Measurements from ENCODE around the gene ZNF106.

ZNF106 gene

DNA sequence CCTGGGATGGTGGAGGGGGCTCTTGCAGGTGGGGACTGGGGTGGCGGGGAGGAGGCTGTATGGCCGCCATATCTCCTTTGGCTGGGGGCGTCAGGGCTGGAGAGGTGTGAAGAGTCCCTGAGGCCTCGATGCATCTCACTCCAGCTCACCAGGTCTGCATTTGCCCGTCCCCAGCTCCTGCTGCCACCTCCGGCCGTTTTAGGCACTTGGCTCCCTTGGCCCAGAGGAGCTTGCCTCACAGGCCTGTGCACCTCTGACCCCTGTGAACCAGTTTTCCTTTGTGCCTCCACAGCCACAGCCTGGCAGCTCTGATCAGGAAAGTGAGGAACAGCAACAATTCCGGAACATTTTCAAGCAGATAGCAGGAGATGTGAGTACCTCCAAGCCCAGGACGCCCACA lies 81.9 kb downstream of the ZNF106 start:
- in situ Hi-C loops (cut with MboI; ENCODE audit: low sequenced_read_pairs) = no loop called here

DNA sequence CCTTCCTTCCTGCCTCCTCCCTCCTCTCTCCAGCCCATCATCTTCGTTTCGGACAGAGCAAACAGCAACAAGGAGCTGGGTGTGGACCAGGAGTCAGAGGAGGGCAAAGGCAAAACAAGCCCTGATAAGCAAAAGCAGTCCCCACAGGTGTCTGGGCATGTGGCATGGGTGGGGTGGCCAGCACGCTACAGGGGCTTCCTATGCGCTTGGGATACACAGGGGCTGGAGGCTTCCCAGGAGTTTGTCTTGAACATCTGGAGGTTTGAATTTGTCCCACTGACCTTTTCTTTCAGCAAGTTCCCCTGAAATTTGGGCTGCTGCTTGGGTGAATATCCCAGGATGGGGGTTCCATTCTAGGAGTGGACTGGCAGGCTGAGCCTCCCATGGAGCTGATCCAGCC lies 82.8 kb downstream of the ZNF106 start:
- in situ Hi-C loops (cut with MboI; ENCODE audit: low sequenced_read_pairs) = no loop called here

- in situ Hi-C loops (cut with MboI; ENCODE audit: low sequenced_read_pairs) = no loop called here
Observed at GRCh38 chr15:42405863-42406482, 85.0 kb downstream of the ZNF106 start.

GRCh38 chr15:42404461-42405235 lies 86.3 kb downstream of the ZNF106 start:
- in situ Hi-C loops (cut with MboI; ENCODE audit: low sequenced_read_pairs) = no loop called here

GRCh38 chr15:42403389-42403788 lies 87.6 kb downstream of the ZNF106 start:
- in situ Hi-C loops (cut with MboI; ENCODE audit: low sequenced_read_pairs) = no loop called here

- in situ Hi-C loops (cut with MboI; ENCODE audit: low sequenced_read_pairs) = no loop called here
Observed at GRCh38 chr15:42402455-42403205, 88.3 kb downstream of the ZNF106 start.

- in situ Hi-C loops (cut with MboI; ENCODE audit: low sequenced_read_pairs) = no loop called here
Observed at GRCh38 chr15:42401544-42402454, 89.1 kb downstream of the ZNF106 start.

GRCh38 chr15:42395838-42396237 lies 95.1 kb downstream of the ZNF106 start:
- in situ Hi-C loops (cut with MboI; ENCODE audit: low sequenced_read_pairs) = no loop called here

- in situ Hi-C loops (cut with MboI; ENCODE audit: low sequenced_read_pairs) = no loop called here
Observed at GRCh38 chr15:42394106-42394505, 96.8 kb downstream of the ZNF106 start.

- in situ Hi-C loops (cut with MboI; ENCODE audit: low sequenced_read_pairs) = no loop called here
Observed at GRCh38 chr15:42392309-42393024, 98.5 kb downstream of the ZNF106 start.

DNA sequence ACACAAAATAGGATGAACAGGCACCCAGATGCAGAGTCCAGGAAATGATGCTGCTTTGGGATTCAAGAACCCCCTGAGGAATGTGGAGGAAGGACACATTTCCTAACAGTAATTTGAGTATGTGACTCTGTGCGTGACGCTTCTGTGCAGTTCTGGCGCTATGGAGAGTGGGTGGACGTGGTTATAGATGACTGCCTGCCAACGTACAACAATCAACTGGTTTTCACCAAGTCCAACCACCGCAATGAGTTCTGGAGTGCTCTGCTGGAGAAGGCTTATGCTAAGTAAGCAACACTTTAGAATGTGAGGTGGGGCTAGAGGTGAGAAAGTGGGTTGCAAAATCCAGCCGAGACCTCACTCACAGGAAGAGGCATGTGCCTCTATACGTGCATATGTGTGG lies 103.3 kb downstream of the ZNF106 start:
- in situ Hi-C loops (cut with MboI; ENCODE audit: low sequenced_read_pairs) = no loop called here

- in situ Hi-C loops (cut with MboI; ENCODE audit: low sequenced_read_pairs) = no loop called here
Observed at GRCh38 chr15:42385980-42386700, 104.8 kb downstream of the ZNF106 start.

DNA sequence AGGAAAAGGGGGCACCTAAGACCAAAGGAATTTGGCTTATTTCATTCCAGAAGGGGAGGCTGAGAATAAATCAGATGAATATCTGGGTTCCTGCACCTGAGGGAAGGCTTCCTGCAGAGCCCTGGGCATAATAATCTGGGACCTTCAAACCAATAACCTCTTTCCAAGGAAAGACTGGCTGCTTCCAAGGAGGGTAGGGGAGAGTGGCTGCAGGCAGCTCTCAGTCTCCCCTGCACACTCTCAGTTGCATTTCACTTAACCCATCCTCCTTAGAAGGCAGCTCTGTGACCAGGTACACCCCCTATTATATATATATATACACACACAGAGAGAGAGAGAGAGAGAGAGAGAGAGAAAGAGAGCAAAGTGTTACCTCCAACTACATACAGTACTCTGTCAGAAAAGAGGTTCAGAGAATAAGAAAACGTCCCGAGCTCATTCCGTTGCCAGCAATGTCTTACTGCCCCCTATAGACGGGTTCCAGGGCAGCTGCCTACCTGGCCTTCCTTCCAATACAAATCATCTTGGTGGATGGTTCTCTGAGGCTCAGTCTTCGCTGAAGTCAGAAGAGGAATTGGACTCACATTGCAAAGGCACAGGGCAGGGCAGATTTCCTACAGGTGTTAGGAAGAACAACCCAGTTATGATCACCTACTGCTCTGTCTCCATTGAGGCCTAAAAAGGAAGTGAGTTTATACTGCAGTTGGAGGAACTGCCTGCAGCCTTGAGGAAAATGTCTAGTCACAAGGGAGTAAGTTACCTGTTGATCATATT lies 105.5 kb downstream of the ZNF106 start:
- in situ Hi-C loops (cut with MboI; ENCODE audit: low sequenced_read_pairs) = no loop called here

DNA sequence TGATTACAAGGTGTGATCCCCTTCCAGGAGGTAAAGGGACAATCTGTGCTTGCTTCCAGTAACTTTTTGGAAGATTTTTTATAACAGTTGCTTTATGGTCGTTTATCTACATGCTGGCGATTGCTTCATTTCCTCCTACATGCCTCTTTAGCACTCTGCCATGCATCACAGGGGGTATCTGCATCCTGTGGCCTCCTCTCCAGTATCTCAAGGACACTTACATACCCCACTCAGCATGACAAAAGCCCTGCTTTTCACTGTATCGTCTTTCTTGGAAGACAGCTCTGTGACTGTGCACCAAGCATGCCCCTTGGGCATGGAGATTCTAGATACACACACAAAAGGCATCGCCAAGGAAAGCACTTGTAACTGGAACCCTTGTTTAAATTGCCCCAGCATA lies 106.3 kb downstream of the ZNF106 start:
- in situ Hi-C loops (cut with MboI; ENCODE audit: low sequenced_read_pairs) = no loop called here

GRCh38 chr15:42378011-42378410 lies 112.9 kb downstream of the ZNF106 start:
- in situ Hi-C loops (cut with MboI; ENCODE audit: low sequenced_read_pairs) = no loop called here

- in situ Hi-C loops (cut with MboI; ENCODE audit: low sequenced_read_pairs) = no loop called here
Observed at GRCh38 chr15:42375941-42376340, 115.0 kb downstream of the ZNF106 start.

DNA sequence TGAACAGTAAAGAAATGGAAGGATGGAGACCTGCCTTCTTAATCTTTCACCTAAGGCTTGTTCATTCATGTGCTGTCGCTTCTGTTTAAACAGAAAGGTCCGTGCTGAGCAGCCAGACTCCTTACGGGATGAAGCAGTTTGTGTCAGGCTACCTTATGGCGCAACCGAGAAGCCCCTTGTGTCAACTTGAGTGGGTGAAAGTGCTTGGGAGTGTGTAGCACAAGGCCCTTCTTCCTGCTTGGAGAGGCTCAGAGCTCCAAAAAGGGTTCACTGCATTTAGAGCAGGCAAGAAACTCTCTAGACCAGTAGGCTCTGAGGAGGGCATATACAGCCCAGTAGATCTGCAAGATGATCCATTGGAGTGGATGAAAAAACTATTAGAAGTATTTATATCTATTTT lies 115.7 kb downstream of the ZNF106 start:
- in situ Hi-C loops (cut with MboI; ENCODE audit: low sequenced_read_pairs) = no loop called here

- in situ Hi-C loops (cut with MboI; ENCODE audit: low sequenced_read_pairs) = no loop called here
Observed at GRCh38 chr15:42374810-42375209, 116.1 kb downstream of the ZNF106 start.

GRCh38 chr15:42373936-42374335 lies 117.0 kb downstream of the ZNF106 start:
- in situ Hi-C loops (cut with MboI; ENCODE audit: low sequenced_read_pairs) = no loop called here

Data from HL-60/S4 treated with retinoic acid at 250 ng/mL for 4 days and 3 days (cell line).